T-helper 1 cell treated with Interleukin-12 subunit alpha and Interleukin-12 subunit beta and Interleukin-4 antibody, amounts not matched to agents 30 μg/mL and 1 μg/mL, for 36 hours (primary cell): Measurements from ENCODE around the gene PLAAT4.
"Not testable (repeated sequence)": the region's sequence is repeated elsewhere in the genome, so short reads cannot be mapped to it uniquely, and the experiment has no call there.

Source experiments
- H3K27ac Mint-ChIP-seq: one replicate; pipeline ENCODE4 v1.8.0; 2021; ENCODE audit warnings: mild to moderate bottlenecking, mixed read lengths
- H3K27me3 Mint-ChIP-seq: one replicate; pipeline ENCODE4 v1.8.0; 2021; ENCODE audit warnings: low read depth, mixed read lengths
- H3K36me3 Mint-ChIP-seq: one replicate; pipeline ENCODE4 v1.8.0; 2021; ENCODE audit warnings: low read depth, mixed read lengths
- H3K4me1 Mint-ChIP-seq: one replicate; pipeline ENCODE4 v1.8.0; 2021; ENCODE audit warnings: low read depth, mixed read lengths
- H3K4me3 Mint-ChIP-seq: one replicate; pipeline ENCODE4 v1.8.0; 2021; ENCODE audit warnings: mild to moderate bottlenecking, moderate library complexity, mixed read lengths
- H3K9me3 Mint-ChIP-seq: one replicate; pipeline ENCODE4 v1.8.0; 2021; ENCODE audit warnings: mixed read lengths

PLAAT4 gene

GRCh38 chr11:63523151-63523550 lies 13.5 kb upstream of the PLAAT4 start:
- Mint-ChIP-seq H3K27me3 (peaks cover 6% of the 10 kb centered on the region), H3K4me1 (peaks cover 5% of the 10 kb centered on the region), H3K4me3 (no peak overlapping the region), H3K9me3 (peaks cover 14% of the 10 kb centered on the region), H3K27ac (no peak overlapping the region), H3K36me3 (peaks cover 2% of the 10 kb centered on the region)

DNA sequence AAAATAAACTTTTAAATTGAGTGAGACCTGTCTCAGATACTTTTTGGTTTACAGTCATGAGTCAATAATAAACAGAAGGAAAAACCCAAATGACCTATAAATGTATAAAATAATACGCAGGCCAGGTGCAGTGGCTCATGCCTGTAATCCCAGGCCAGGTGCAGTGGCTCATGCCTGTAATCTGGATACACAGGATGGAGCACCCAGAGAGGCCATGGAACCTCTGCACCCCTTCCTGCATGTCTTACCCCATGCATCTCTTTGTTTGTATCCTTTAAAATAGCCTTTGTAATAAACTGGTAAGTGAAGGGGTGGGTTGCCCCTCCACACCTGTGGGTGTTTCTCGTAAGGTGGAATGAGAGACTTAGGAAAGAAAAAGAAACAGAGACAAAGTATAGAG lies 8.9 kb upstream of the PLAAT4 start:
- Mint-ChIP-seq H3K9me3 (peaks cover 14% of the 10 kb centered on the region), H3K27ac (no peak overlapping the region), H3K36me3 (peaks cover 3% of the 10 kb centered on the region), H3K4me3 (no peak overlapping the region), H3K4me1 (peaks cover 27% of the 10 kb centered on the region), H3K27me3 (no peaks in the 10 kb centered on the region)

DNA sequence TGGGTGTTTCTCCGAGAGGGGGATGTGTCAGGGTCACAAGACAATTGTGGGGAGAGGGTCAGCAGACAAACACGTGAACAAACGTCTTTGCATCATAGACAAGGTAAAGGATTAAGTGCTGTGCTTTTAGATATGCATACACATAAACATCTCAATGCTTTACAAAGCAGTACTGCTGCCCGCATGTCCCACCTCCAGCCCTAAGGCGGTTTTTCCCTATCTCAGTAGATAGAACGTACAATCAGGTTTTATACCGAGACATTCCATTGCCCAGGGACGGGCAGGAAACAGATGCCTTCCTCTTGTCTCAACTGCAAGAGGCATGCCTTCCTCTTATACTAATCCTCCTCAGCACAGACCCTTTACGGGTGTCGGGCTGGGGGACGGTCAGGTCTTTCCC lies 8.5 kb upstream of the PLAAT4 start:
- not testable (repeated sequence) for H3K4me3 Mint-ChIP-seq, H3K27ac Mint-ChIP-seq

GRCh38 chr11:63528729-63529278 lies 7.8 kb upstream of the PLAAT4 start:
- not testable (repeated sequence) for H3K4me3 Mint-ChIP-seq, H3K36me3 Mint-ChIP-seq, H3K27me3 Mint-ChIP-seq, H3K9me3 Mint-ChIP-seq, H3K27ac Mint-ChIP-seq
- H3K4me1 Mint-ChIP-seq = peaks cover 39% of the 10 kb centered on the region

More for the DNA sequence above, 8.5 kb upstream of the PLAAT4 start:
- H3K9me3 Mint-ChIP-seq = peaks cover 12% of the 10 kb centered on the region
- H3K36me3 Mint-ChIP-seq, H3K27me3 Mint-ChIP-seq: not testable (repeated sequence)
- H3K4me1 Mint-ChIP-seq = peaks cover 32% of the 10 kb centered on the region

DNA sequence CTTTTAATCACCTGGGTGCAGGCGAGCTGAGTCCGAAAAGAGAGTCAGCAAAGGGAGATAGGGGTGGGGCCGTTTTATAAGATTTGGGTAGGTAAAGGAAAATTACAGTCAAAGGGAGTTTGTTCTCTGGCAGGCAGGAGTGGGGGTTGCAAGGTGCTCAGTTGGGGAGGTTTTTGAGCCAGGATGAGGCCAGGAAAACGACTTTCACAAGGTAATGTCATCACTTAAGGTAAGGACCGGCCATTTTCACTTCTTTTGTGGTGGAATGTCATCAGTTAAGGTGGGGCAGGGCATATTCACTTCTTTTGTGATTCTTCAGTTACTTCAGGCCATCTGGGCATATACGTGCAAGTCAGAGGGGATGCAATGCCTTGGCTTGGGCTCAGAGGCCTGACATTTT lies 7.2 kb upstream of the PLAAT4 start:
- not testable (repeated sequence) for H3K4me3 Mint-ChIP-seq

DNA sequence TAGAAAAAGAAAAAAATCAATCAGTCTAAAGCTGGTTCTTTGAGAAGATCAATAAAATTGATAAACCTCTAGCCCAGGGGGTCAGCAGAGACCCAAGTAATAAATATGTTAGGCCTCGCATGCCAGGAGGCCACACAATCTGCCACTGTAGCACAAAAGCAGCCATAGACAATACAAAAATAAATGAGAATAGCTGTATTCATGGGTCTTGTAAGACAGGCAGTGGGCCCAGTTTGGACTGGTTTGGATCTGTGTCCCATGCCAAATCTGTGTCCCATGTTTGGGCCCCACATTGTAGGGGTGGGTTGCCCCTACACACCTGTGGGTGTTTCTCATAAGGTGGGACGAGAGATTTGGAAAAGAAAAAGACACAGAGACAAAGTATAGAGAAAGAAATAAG lies 6.6 kb upstream of the PLAAT4 start:
- Mint-ChIP-seq H3K4me3 (no peak overlapping the region), H3K27ac (no peak overlapping the region), H3K27me3 (no peaks in the 10 kb centered on the region), H3K4me1 (peaks cover 48% of the 10 kb centered on the region), H3K36me3 (peaks cover 1% of the 10 kb centered on the region), H3K9me3 (no peaks in the 10 kb centered on the region)

More for the DNA sequence above, 7.2 kb upstream of the PLAAT4 start:
- peaks cover 44% of the 10 kb centered on the region for H3K4me1 Mint-ChIP-seq
- not testable (repeated sequence) for H3K9me3 Mint-ChIP-seq, H3K27me3 Mint-ChIP-seq, H3K27ac Mint-ChIP-seq, H3K36me3 Mint-ChIP-seq

GRCh38 chr11:63531074-63531792 lies 5.4 kb upstream of the PLAAT4 start:
- peak overlapping the region; percentile 82 for H3K27ac Mint-ChIP-seq
- H3K27me3 Mint-ChIP-seq, H3K36me3 Mint-ChIP-seq, H3K9me3 Mint-ChIP-seq: not testable (repeated sequence)
- H3K4me3 Mint-ChIP-seq = peak overlapping the region; percentile 52
- H3K4me1 Mint-ChIP-seq = peaks cover 60% of the 10 kb centered on the region

DNA sequence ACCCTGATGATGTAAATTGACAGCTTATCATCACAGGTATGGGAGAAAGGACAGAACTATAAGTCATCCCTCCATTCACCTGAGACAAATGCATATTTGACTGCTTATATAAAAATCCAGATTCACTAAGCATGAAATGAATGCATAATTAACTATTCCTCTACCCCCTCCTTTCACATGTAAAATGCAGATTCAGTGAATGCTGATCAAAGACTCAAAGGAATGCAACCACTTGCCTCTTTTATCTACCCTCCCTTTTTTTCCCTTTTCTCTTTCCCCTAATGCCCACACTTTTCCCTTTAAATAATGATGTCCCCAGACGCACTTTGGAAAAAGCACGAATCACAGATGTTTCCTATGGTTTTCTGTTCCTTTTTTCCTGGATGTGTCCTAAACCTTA lies 4.5 kb upstream of the PLAAT4 start:
- Mint-ChIP-seq H3K4me3 (peak overlapping the region; percentile 47), H3K27me3 (no peaks in the 10 kb centered on the region), H3K4me1 (peaks cover 66% of the 10 kb centered on the region), H3K27ac (peak overlapping the region; percentile 64), H3K9me3 (no peaks in the 10 kb centered on the region), H3K36me3 (peaks cover 1% of the 10 kb centered on the region)

- Mint-ChIP-seq H3K27me3 (no peaks in the 10 kb centered on the region), H3K4me3 (no peak overlapping the region), H3K4me1 (peaks cover 74% of the 10 kb centered on the region), H3K9me3 (no peaks in the 10 kb centered on the region), H3K27ac (no peak overlapping the region), H3K36me3 (peaks cover 1% of the 10 kb centered on the region)
Observed at GRCh38 chr11:63532799-63533475, 3.7 kb upstream of the PLAAT4 start.

GRCh38 chr11:63534076-63534475 lies 2.5 kb upstream of the PLAAT4 start:
- no peaks in the 10 kb centered on the region for H3K9me3 Mint-ChIP-seq
- H3K4me3 Mint-ChIP-seq = peak overlapping the region; percentile 44
- peaks cover 82% of the 10 kb centered on the region for H3K4me1 Mint-ChIP-seq
- no peaks in the 10 kb centered on the region for H3K27me3 Mint-ChIP-seq
- H3K27ac Mint-ChIP-seq = peak overlapping the region; percentile 31
- peaks cover 3% of the 10 kb centered on the region for H3K36me3 Mint-ChIP-seq

DNA sequence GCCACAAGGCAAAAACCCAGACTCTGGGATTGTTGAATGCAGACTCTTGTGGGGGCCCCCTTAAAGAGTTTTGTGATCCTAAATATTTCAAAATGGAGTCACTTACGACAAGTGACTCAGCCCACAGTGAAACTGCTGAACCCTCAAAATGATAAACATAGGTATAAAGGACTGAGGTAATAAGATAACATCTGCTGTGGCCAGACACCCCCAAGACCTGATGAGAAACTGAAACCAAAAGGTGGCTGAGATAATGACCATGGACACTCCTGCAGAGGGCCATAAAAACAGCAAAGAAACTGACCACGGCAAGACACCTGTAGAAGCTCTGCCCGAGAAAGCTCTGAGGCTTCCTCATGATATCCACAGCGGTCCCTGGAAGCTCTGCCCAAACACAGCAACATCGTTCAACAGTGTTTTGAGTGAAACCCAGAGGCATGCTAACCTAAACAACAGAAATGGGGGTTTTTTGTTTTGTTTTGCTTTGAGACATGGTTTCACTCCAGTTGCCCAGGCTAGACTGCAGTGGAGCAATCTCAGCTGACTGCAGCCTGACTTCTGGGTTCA lies 1.6 kb upstream of the PLAAT4 start:
- no peaks in the 10 kb centered on the region for H3K9me3 Mint-ChIP-seq
- H3K27ac Mint-ChIP-seq = peak overlapping the region; percentile 96
- H3K36me3 Mint-ChIP-seq = peaks cover 1% of the 10 kb centered on the region
- H3K4me1 Mint-ChIP-seq = peaks cover 75% of the 10 kb centered on the region
- no peaks in the 10 kb centered on the region for H3K27me3 Mint-ChIP-seq
- H3K4me3 Mint-ChIP-seq = peak overlapping the region; percentile 87

- Mint-ChIP-seq H3K9me3 (no peaks in the 10 kb centered on the region), H3K4me1 (peaks cover 78% of the 10 kb centered on the region), H3K27ac (peak overlapping the region; percentile 96), H3K36me3 (peaks cover 2% of the 10 kb centered on the region), H3K27me3 (no peaks in the 10 kb centered on the region), H3K4me3 (peak overlapping the region; percentile 87)
Observed at GRCh38 chr11:63535734-63536133, 874 bp upstream of the PLAAT4 start.

GRCh38 chr11:63537293-63538101 lies 889 bp downstream of the PLAAT4 start:
- peak overlapping the region; percentile 87 for H3K4me3 Mint-ChIP-seq
- H3K27me3 Mint-ChIP-seq = no peaks in the 10 kb centered on the region

DNA sequence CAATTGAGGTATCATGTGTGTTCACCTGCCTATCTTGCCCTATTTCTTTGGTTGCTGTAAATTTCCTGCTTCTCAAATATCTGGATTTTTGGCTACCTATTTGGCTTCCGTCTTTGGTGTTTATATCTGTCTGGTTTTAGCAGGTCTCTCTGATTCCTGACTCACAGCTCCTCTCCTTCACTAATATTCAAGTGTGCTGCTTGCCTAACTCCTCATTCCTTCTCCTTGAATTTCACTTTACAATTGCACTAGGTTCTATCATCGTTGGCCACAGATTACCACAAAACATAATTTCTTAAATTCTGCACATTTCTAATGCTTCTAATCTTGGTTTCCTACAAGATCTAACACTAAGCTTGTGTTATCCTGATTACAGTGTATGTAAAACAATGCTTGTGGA lies 5.9 kb downstream of the PLAAT4 start:
- not testable (repeated sequence) for H3K27me3 Mint-ChIP-seq, H3K9me3 Mint-ChIP-seq, H3K27ac Mint-ChIP-seq, H3K4me3 Mint-ChIP-seq
- Mint-ChIP-seq H3K4me1 (peaks cover 30% of the 10 kb centered on the region), H3K36me3 (peaks cover 42% of the 10 kb centered on the region)

More at GRCh38 chr11:63537293-63538101, 889 bp downstream of the PLAAT4 start:
- Mint-ChIP-seq H3K4me1 (peaks cover 71% of the 10 kb centered on the region), H3K27ac (peak overlapping the region; percentile 96), H3K9me3 (no peaks in the 10 kb centered on the region), H3K36me3 (peaks cover 9% of the 10 kb centered on the region)
